Aorta (tissue), 5 donors: ENCODE measurements around the gene PLXNA4. TPM values are rescaled to one million over a fixed set of nuclear protein-coding genes. Genes with fewer than 3 reads are reported as not detected.
"Not testable (repeated sequence)": the region's sequence is repeated elsewhere in the genome, so short reads cannot be mapped to it uniquely, and the experiment has no call there.

ENCODE experiments used
- ATAC-seq: fragments of 200-7000 bp; cut with Tn5 transposase; one replicate; pipeline ENCODE4 v1.9.1; 2022; ENCODE audit warnings: moderate library complexity; ENCODE audit not compliant: low FRiP score
- DNase-seq, 2 donors: peaks; one replicate each; pipeline ENCODE4 v3.0.0-alpha.2; 2020
- H3K27ac ChIP-seq, 2 donors: one replicate each; pipeline ENCODE4 v1.5.1; 2013; ENCODE audit warnings: low read length in 2 of 2, mild to moderate bottlenecking in 2 of 2, moderate library complexity in 2 of 2, control low read depth in 1 of 2, inconsistent platforms in 1 of 2, low read depth in 1 of 2
- H3K27me3 ChIP-seq, 2 donors: one replicate each; pipeline ENCODE4 v1.6.1; 2013; ENCODE audit warnings: control low read depth in 1 of 2, low read length in 1 of 2, mild to moderate bottlenecking in 1 of 2, moderate library complexity in 1 of 2; ENCODE audit not compliant: insufficient read depth in 2 of 2, control insufficient read depth in 1 of 2
- H3K36me3 ChIP-seq, 2 donors: one replicate each; pipeline ENCODE4 v1.6.1; 2013; ENCODE audit warnings: control low read depth in 1 of 2, low read length in 1 of 2, mild to moderate bottlenecking in 1 of 2; ENCODE audit not compliant: insufficient read depth in 2 of 2, control insufficient read depth in 1 of 2
- H3K4me1 ChIP-seq, 2 donors: one replicate each; pipeline ENCODE4 v1.6.1; 2013; ENCODE audit warnings: low read length in 2 of 2, control low read depth in 1 of 2, mild to moderate bottlenecking in 1 of 2, moderate library complexity in 1 of 2; ENCODE audit not compliant: insufficient read depth in 2 of 2, control insufficient read depth in 1 of 2
- H3K4me3 ChIP-seq, 2 donors: one replicate each; pipeline ENCODE4 v1.5.1; 2013; ENCODE audit warnings: low read length in 2 of 2, control low read depth in 1 of 2, mild to moderate bottlenecking in 1 of 2
- H3K9me3 ChIP-seq: one replicate; pipeline ENCODE4 v1.6.1; 2013; ENCODE audit warnings: mild to moderate bottlenecking, low read length; ENCODE audit not compliant: control insufficient read depth
- WGBS, 2 donors: extraction: QIAGEN DNeasy Blood & Tissue Kit; methylation state at CpG; one replicate each; pipeline ENCODE4 v1.1.7; 2013; 5-methylcytosine and 5-hydroxymethylcytosine counted together
- intact Hi-C, 2 donors: fragments of 100-400 bp; cut with DNase I; formaldehyde crosslinking; loops; one replicate each; pipeline versions ENCODE4 v1.14.2 to v1.15.0; 2022
- polyA plus RNA-seq, 2 donors: library from polyadenylated mRNA; stranded (reverse); fragments of 200-250 nt; gene quantifications; one replicate each; pipeline ENCODE4 v1.2.3, GENCODE V29; 2013
- total RNA-seq, 2 donors: library from RNA; stranded (reverse); fragmentation: NEBNext Ultra II Directional; extraction: Animal tissue kit (Norgen Biotek cat#: 25700); gene quantifications; one replicate each; pipeline ENCODE4 v1.2.1, GENCODE V29; 2021
- donor health status: healthy with polysubstance abuse.
- donor health status: Bipolar disorder and iron deficiency.
- donor health status: DM: no; HTN: no; CAD: no.
- donor health status: DM: no; HTN: no; CAD: no.
- donor health status: DM: yes; HTN: yes; CAD: no.

Gene PLXNA4
- total and polyA plus RNA-seq, 4 donors, result 0.59 to 30.1 (median 12.0) TPM

- WGBS, 2 donors, result 89 to 91% methylated on average over 1 of the region's 1 CpG
- intact Hi-C loops, result no loop called here
- Histone ChIP-seq H3K27ac (no peak overlapping the region), H3K9me3 (peaks cover 5% of the 10 kb centered on the region), H3K36me3 (no peaks in the 10 kb centered on the region), H3K4me1 (no peaks in the 10 kb centered on the region), H3K27me3 (peaks cover 0 to 2% of the 10 kb centered on the region in 2 donors), H3K4me3 (no peak overlapping the region)
- DNase-seq, result no peak
- no peak for ATAC-seq
Observed at GRCh38 chr7:132596588-132596987, 20.3 kb upstream of the PLXNA4 start.

GRCh38 chr7:132594741-132595140, 18.5 kb upstream of the PLXNA4 start:
- H3K4me1 ChIP-seq, intact Hi-C loops, H3K27ac ChIP-seq, ATAC-seq, H3K9me3 ChIP-seq, H3K4me3 ChIP-seq, DNase-seq, H3K36me3 ChIP-seq, H3K27me3 ChIP-seq: not testable (repeated sequence)
- WGBS, 2 donors, result 88 to 90% methylated on average over 2 of the region's 2 CpGs

GRCh38 chr7:132592936-132593335, 16.7 kb upstream of the PLXNA4 start:
- H3K4me1 ChIP-seq, result no peaks in the 10 kb centered on the region
- no peak overlapping the region for H3K4me3 ChIP-seq
- H3K36me3 ChIP-seq, result no peaks in the 10 kb centered on the region
- peaks cover 7% of the 10 kb centered on the region for H3K9me3 ChIP-seq
- WGBS, 2 donors, result 63 to 72% methylated on average over 6 of the region's 6 CpGs
- DNase-seq (no peak), ATAC-seq (no peak)
- intact Hi-C loops, result no loop called here
- H3K27me3 ChIP-seq, result peaks cover 0 to 2% of the 10 kb centered on the region in 2 donors
- H3K27ac ChIP-seq, result no peak overlapping the region

GRCh38 chr7:132592231-132592920, 16.1 kb upstream of the PLXNA4 start:
- intact Hi-C loops, result no loop called here
- no peak for ATAC-seq
- WGBS, 2 donors, result 79 to 82% methylated on average over 12 of the region's 12 CpGs
- no peaks in the 10 kb centered on the region for H3K4me1 ChIP-seq
- no peak overlapping the region for H3K4me3 ChIP-seq
- H3K36me3 ChIP-seq, result no peaks in the 10 kb centered on the region
- no peak overlapping the region for H3K27ac ChIP-seq
- H3K27me3 ChIP-seq, result peaks cover 0 to 2% of the 10 kb centered on the region in 2 donors
- DNase-seq, result no peak
- H3K9me3 ChIP-seq, result peaks cover 7% of the 10 kb centered on the region

- intact Hi-C loops, result no loop called here
- ATAC-seq, result no peak
Observed at GRCh38 chr7:132590162-132590561, 13.9 kb upstream of the PLXNA4 start.

GRCh38 chr7:132588596-132588995, 12.3 kb upstream of the PLXNA4 start:
- Histone ChIP-seq H3K4me3 (no peak overlapping the region), H3K36me3 (no peaks in the 10 kb centered on the region), H3K27ac (no peak overlapping the region), H3K4me1 (no peaks in the 10 kb centered on the region), H3K9me3 (peaks cover 3% of the 10 kb centered on the region), H3K27me3 (no peaks in the 10 kb centered on the region)
- ATAC-seq (no peak), DNase-seq (no peak)
- intact Hi-C loops, result no loop called here

More at GRCh38 chr7:132590162-132590561, 13.9 kb upstream of the PLXNA4 start:
- Histone ChIP-seq H3K4me3 (no peak overlapping the region), H3K4me1 (no peaks in the 10 kb centered on the region), H3K27me3 (peaks cover 0 to 2% of the 10 kb centered on the region in 2 donors), H3K9me3 (peaks cover 5% of the 10 kb centered on the region), H3K36me3 (no peaks in the 10 kb centered on the region), H3K27ac (no peak overlapping the region)
- 85 to 91% methylated on average over 4 of the region's 4 CpGs for WGBS, 2 donors
- no peak for DNase-seq

- H3K4me3 ChIP-seq, result no peak overlapping the region
- no peaks in the 10 kb centered on the region for H3K9me3 ChIP-seq
- no peak overlapping the region for H3K27ac ChIP-seq
- no peaks in the 10 kb centered on the region for H3K36me3 ChIP-seq
- ATAC-seq, result no peak
- WGBS, 2 donors, result 70 to 71% methylated on average over 7 of the region's 7 CpGs
- no peak for DNase-seq
- intact Hi-C loops, result loop anchor here (5.0 kb wide), 2 partner anchors 638 to 898 kb away; no protein-coding TSS in a partner anchor
- no peaks in the 10 kb centered on the region for H3K4me1 ChIP-seq
- no peaks in the 10 kb centered on the region for H3K27me3 ChIP-seq
Observed at GRCh38 chr7:132584796-132585494, 8.7 kb upstream of the PLXNA4 start.

GRCh38 chr7:132581431-132581830, 5.2 kb upstream of the PLXNA4 start:
- no peaks in the 10 kb centered on the region for H3K36me3 ChIP-seq
- ATAC-seq (no peak), DNase-seq (no peak)
- intact Hi-C loops, result loop anchor here (2.0 to 5.0 kb wide), 4 partner anchors 263 to 894 kb away; no protein-coding TSS in a partner anchor
- WGBS, 2 donors, result 89 to 92% methylated on average over 4 of the region's 4 CpGs
- no peaks in the 10 kb centered on the region for H3K27me3 ChIP-seq
- no peak overlapping the region for H3K4me3 ChIP-seq
- no peaks in the 10 kb centered on the region for H3K9me3 ChIP-seq
- no peak overlapping the region for H3K27ac ChIP-seq
- H3K4me1 ChIP-seq, result no peaks in the 10 kb centered on the region
